GM23338 (cell line): ENCODE results near the gene ATP5F1A. TPM values are rescaled to one million over a fixed set of nuclear protein-coding genes. Genes with fewer than 3 reads are reported as not detected.

ENCODE experiments used
- ATAC-seq: fragments of 200-7000 bp; cut with Tn5 transposase; 3 replicates; pipeline ENCODE4 v1.9.1; 2020
- DNase-seq: peaks from one replicate; pipeline ENCODE4 v3.0.0-alpha.2; 2015; ENCODE audit warnings: low spot score
- H2AFZ ChIP-seq: fragments of 200-600 bp; sonication (generic); 2 replicates; pipeline ENCODE4 v1.8.0; 2016; ENCODE audit warnings: antibody characterized with exemption, mild to moderate bottlenecking, moderate library complexity
- H3F3A ChIP-seq: fragments of 200-600 bp; sonication (generic); replicated peaks from 2 replicates; pipeline ENCODE4 v1.8.0; 2017; ENCODE audit warnings: antibody characterized with exemption, mixed run types, low read depth
- H3K27ac ChIP-seq: fragments of 200-600 bp; sonication (generic); 2 replicates; pipeline ENCODE4 v1.6.1; 2016; ENCODE audit warnings: low read depth
- H3K27me3 ChIP-seq: fragments of 200-600 bp; sonication (generic); 2 replicates; pipeline ENCODE4 v1.8.0; 2016; ENCODE audit warnings: mild to moderate bottlenecking, mixed run types, moderate library complexity; ENCODE audit not compliant: insufficient read depth
- H3K36me3 ChIP-seq: fragments of 200-600 bp; sonication (generic); 2 replicates; pipeline ENCODE4 v1.8.0; 2016; ENCODE audit warnings: mild to moderate bottlenecking; ENCODE audit not compliant: insufficient read depth
- H3K4me1 ChIP-seq: fragments of 200-600 bp; sonication (generic); 2 replicates; pipeline ENCODE4 v1.8.0; 2016; ENCODE audit warnings: mild to moderate bottlenecking, moderate library complexity; ENCODE audit not compliant: insufficient read depth
- H3K4me2 ChIP-seq: fragments of 200-600 bp; sonication (generic); 2 replicates; pipeline ENCODE4 v1.7.1; 2017; ENCODE audit warnings: mixed run types
- H3K4me3 ChIP-seq: fragments of 200-600 bp; sonication (generic); 2 replicates; pipeline ENCODE4 v1.6.1; 2016; ENCODE audit warnings: mixed run types
- H3K79me2 ChIP-seq: fragments of 200-600 bp; sonication (generic); replicated peaks from 2 replicates; pipeline ENCODE4 v1.8.0; 2017; ENCODE audit warnings: mild to moderate bottlenecking; ENCODE audit not compliant: insufficient read depth
- H3K9me2 ChIP-seq: fragments of 200-600 bp; sonication (generic); 2 replicates; pipeline ENCODE4 v1.8.0; 2017; ENCODE audit not compliant: insufficient read depth
- H4K20me1 ChIP-seq: fragments of 200-600 bp; sonication (generic); replicated peaks from 2 replicates; pipeline ENCODE4 v1.8.0; 2017; ENCODE audit warnings: mild to moderate bottlenecking; ENCODE audit not compliant: insufficient read depth
- H3K27ac Mint-ChIP-seq: 2 replicates; pipeline ENCODE4 v1.8.0; 2020; ENCODE audit warnings: inconsistent platforms, mild to moderate bottlenecking, moderate library complexity, mixed read lengths
- H3K27me3 Mint-ChIP-seq: 3 replicates; pipeline ENCODE4 v1.8.0; 2022; ENCODE audit warnings: low read depth, mild to moderate bottlenecking, moderate library complexity, mixed read lengths, inconsistent platforms; ENCODE audit not compliant: insufficient read depth, poor library complexity
- H3K36me3 Mint-ChIP-seq: 3 replicates; pipeline ENCODE4 v1.8.0; 2021; ENCODE audit warnings: low read depth, mild to moderate bottlenecking, inconsistent platforms, moderate library complexity, mixed read lengths
- H3K4me1 Mint-ChIP-seq: 3 replicates; pipeline ENCODE4 v1.8.0; 2020; ENCODE audit warnings: mild to moderate bottlenecking, inconsistent platforms, mixed read lengths
- H3K4me3 Mint-ChIP-seq: 3 replicates; pipeline ENCODE4 v1.8.0; 2021; ENCODE audit warnings: moderate library complexity, mild to moderate bottlenecking, inconsistent platforms, mixed read lengths
- H3K9me3 Mint-ChIP-seq: 3 replicates; pipeline ENCODE4 v1.8.0; 2020; ENCODE audit warnings: moderate library complexity, mild to moderate bottlenecking, inconsistent platforms, mixed read lengths
- CREB1 ChIP-seq: fragments of 250-450 bp; sonication (Bioruptor Pico); IDR thresholded peaks from 2 replicates; pipeline ENCODE4 v1.5.0; 2020; ENCODE audit warnings: low read depth, mild to moderate bottlenecking, moderate library complexity
- ETS1 ChIP-seq: IDR thresholded peaks from 2 replicates; pipeline ENCODE4 v1.6.1; 2016; ENCODE audit warnings: antibody characterized with exemption
- EZH2 ChIP-seq: fragments of 200-600 bp; sonication (generic); IDR thresholded peaks from one replicate; pipeline ENCODE4 v1.8.0; 2017; ENCODE audit warnings: antibody characterized with exemption, mild to moderate bottlenecking, low read depth; ENCODE audit not compliant: unreplicated experiment
- EZH2phosphoT487 ChIP-seq: fragments of 200-600 bp; sonication (generic); IDR thresholded peaks from one replicate; pipeline ENCODE4 v1.8.1; 2018; ENCODE audit warnings: antibody characterized with exemption; ENCODE audit not compliant: unreplicated experiment
- JUNB ChIP-seq: IDR thresholded peaks from one replicate; pipeline ENCODE4 v1.6.1; 2016; ENCODE audit warnings: antibody characterized with exemption; ENCODE audit not compliant: unreplicated experiment
- NANOG ChIP-seq: IDR thresholded peaks from 2 replicates; pipeline ENCODE4 v1.6.1; 2016; ENCODE audit warnings: antibody characterized with exemption, borderline replicate concordance
- POLR2AphosphoS5 ChIP-seq: IDR thresholded peaks from 2 replicates; pipeline ENCODE4 v1.6.1; 2016; ENCODE audit warnings: antibody characterized with exemption, low read depth
- REST ChIP-seq: IDR thresholded peaks from one replicate; pipeline ENCODE4 v1.6.1; 2018; ENCODE audit warnings: antibody characterized with exemption; ENCODE audit not compliant: unreplicated experiment
- STAT1 ChIP-seq: IDR thresholded peaks from one replicate; pipeline ENCODE4 v1.6.1; 2016; ENCODE audit warnings: antibody characterized with exemption; ENCODE audit not compliant: unreplicated experiment
- ZNF114 ChIP-seq: fragments of 250-450 bp; sonication (Bioruptor Pico); IDR thresholded peaks from 2 replicates; pipeline ENCODE4 v1.5.0; 2020; ENCODE audit warnings: mild to moderate bottlenecking, moderate library complexity
- ZNF331 ChIP-seq: fragments of 250-450 bp; sonication (Bioruptor Pico); IDR thresholded peaks from 2 replicates; pipeline ENCODE4 v1.5.0; 2020; ENCODE audit warnings: low read depth, mild to moderate bottlenecking, moderate library complexity
- polyA plus RNA-seq: library from polyadenylated mRNA; unstranded; fragments of >200 nt; fragmentation: Nextera tagmentation; extraction: Ambion mirVana; gene quantifications from 2 replicates; pipeline ENCODE4 v1.2.1, GENCODE V29; 2016
- total RNA-seq: library from RNA; depleted of rRNA; stranded (reverse); fragments of >200 nt; shearing (Covaris generic); gene quantifications from 2 replicates; pipeline ENCODE4 v1.2.3, GENCODE V29; 2014
- TF ChIP-seq, protein P1 (sequence below), 2 experiments: fragments of 200-600 bp in 1 of 2; sonication (generic) in 1 of 2; conservative IDR thresholded peaks; 2 replicates each; pipeline versions ENCODE4 v1.5.1 to v1.6.1; 2016 to 2017; ENCODE audit warnings: antibody characterized with exemption in 2 of 2, low read depth in 2 of 2, mild to moderate bottlenecking in 2 of 2, moderate library complexity in 1 of 2

The ATP5F1A gene
- total and polyA plus RNA-seq, 2 experiments from 2014 or later: 353 to 822 TPM

DNA sequence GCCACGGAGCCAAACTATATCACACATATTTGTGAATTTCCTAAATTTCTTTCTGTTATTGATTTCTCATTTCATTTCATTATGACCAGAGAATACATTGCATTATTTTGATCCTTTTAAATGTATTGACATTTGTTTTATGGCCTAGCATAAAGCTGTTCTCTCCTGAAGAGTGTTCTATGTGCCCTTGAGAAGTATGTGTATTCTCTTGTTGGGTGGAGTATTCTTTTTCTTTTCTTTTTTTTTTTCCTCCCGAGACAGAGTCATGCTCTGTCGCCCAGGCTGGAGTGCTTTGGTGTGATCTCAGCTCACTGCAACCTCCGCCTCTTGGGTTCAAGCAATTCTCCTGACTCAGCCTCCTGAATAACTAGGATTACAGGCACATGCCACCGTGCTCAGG lies 11.3 kb upstream of the ATP5F1A start (continued):
- TF ChIP-seq, protein P1, sequence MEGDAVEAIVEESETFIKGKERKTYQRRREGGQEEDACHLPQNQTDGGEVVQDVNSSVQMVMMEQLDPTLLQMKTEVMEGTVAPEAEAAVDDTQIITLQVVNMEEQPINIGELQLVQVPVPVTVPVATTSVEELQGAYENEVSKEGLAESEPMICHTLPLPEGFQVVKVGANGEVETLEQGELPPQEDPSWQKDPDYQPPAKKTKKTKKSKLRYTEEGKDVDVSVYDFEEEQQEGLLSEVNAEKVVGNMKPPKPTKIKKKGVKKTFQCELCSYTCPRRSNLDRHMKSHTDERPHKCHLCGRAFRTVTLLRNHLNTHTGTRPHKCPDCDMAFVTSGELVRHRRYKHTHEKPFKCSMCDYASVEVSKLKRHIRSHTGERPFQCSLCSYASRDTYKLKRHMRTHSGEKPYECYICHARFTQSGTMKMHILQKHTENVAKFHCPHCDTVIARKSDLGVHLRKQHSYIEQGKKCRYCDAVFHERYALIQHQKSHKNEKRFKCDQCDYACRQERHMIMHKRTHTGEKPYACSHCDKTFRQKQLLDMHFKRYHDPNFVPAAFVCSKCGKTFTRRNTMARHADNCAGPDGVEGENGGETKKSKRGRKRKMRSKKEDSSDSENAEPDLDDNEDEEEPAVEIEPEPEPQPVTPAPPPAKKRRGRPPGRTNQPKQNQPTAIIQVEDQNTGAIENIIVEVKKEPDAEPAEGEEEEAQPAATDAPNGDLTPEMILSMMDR (conservative IDR thresholded peaks at IDR 0.05; ENCODE audit: low read depth in 2 of 2): no peak
- TF ChIP-seq EZH2phosphoT487: no peak

DNA sequence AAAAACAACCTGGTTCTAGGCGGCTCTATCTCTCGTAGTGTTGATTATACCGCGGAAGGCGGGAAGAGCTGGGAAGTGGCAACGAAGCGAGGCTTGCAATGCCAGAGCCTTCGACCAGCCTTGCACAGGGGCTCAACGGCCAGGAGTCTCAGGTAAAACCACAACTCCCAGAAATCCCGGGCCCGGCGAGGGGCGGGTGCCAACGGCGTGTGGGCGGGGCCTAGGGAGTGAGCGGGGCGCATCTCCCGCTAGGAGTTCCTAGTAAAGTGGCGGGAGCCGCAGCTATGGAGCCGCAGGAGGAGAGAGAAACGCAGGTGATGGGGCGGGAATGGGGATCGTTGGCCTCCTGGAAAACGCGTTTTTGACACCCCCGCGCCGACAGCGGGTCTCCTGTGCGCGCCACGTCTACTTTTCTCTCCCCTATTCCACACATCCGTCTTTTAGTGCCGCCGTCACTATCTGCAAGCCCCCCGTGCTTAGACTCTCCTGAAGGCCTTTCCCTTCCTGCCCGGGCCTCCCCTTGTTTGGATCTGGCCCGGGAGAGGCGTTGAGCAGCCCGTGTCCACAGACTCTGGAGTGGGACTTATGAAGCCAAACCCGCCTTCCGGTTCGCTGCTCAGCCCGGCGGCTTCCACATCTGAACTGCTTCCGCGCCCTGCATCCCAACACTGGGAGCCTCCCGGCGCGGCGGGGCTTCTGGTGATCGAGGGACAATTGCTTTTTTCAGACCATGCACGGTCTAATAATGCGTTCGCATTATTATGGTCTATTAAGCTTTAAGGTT lies 6.2 kb upstream of the ATP5F1A start, which contains the start of gene HAUS1:
Gene HAUS1 (plus strand): TSS at position 258 of the 784 bp plus-strand sequence. CDS start 27 bp downstream, at position 285.
- H3K9me2 ChIP-seq: no peaks in the 10 kb centered on the region

DNA sequence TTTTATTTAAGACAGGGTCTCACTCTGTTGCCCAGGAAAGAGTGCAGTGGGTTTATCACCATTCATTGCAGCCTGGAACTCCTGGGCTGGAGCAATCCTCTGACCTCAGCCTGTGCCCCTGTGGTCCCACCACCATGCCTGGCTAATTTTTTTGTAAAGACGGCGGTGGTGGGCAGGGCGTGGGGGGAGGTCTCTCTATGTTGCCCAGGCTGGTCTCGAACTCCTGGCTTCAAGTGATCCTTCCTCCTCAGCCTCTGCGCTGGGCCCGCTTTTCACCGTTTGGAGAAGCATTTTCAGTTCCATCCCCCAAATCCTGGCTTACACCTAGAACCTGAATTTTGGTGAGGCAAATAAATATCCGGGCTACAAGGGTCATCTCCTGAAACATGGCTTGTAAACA lies 1.4 kb upstream of the ATP5F1A start:
- no peaks in the 10 kb centered on the region for H3K9me2 ChIP-seq
- H3K27ac ChIP-seq: no peak overlapping the region
- H3K36me3 Mint-ChIP-seq: peaks cover 20% of the 10 kb centered on the region
- no peak overlapping the region for H3K4me3 Mint-ChIP-seq
- peaks cover 7% of the 10 kb centered on the region for H3K36me3 ChIP-seq
- H3K4me1 ChIP-seq: peaks cover 10% of the 10 kb centered on the region
- H4K20me1 ChIP-seq: peaks cover 27% of the 10 kb centered on the region; the same call in 1 of the 2 replicates
- H3K79me2 ChIP-seq: peaks cover 36% of the 10 kb centered on the region
- peaks cover 14% of the 10 kb centered on the region; the same call in 2 of the 3 replicates for H3K4me1 Mint-ChIP-seq
- DNase-seq: no peak
- no peak overlapping the region for H2AFZ ChIP-seq
- no peak overlapping the region for H3K4me3 ChIP-seq
- peaks cover 7% of the 10 kb centered on the region for H3K27me3 Mint-ChIP-seq
- no peak overlapping the region for H3K27ac Mint-ChIP-seq
- H3K27me3 ChIP-seq: no peaks in the 10 kb centered on the region
- ATAC-seq: no peak
- no peaks in the 10 kb centered on the region; the same call in 2 of the 3 replicates for H3K9me3 Mint-ChIP-seq
- no peak overlapping the region for H3K4me2 ChIP-seq
- 0 out of 2 replicates have a peak, but pooled peaks cover 4% of the 10 kb centered on the region for H3F3A ChIP-seq
- TF ChIP-seq ZNF114 (CRISPR knock-in tag) (no peak), JUNB (no peak), CREB1 (CRISPR knock-in tag) (no peak), EZH2phosphoT487 (no peak), NANOG (no peak), REST (no peak), POLR2AphosphoS5 (no peak), EZH2 (no peak)

More for the DNA sequence above, 6.2 kb upstream of the ATP5F1A start, which contains the start of gene HAUS1:
- Mint-ChIP-seq H3K9me3 (no peaks in the 10 kb centered on the region), H3K27me3 (peaks cover 6% of the 10 kb centered on the region), H3K4me3 (peak within 1 kb of the TSS; percentile 97), H3K36me3 (peaks cover 29% of the 10 kb centered on the region; the same call in 2 of the 3 replicates), H3K4me1 (no peaks in the 10 kb centered on the region), H3K27ac (peak within 1 kb of the TSS; percentile 95)
- TF ChIP-seq EZH2 (no peak), ETS1 (peak; percentile 79), ZNF331 (CRISPR knock-in tag) (no peak), JUNB (no peak), STAT1 (no peak), POLR2AphosphoS5 (peak; percentile 85)
- Histone ChIP-seq H3K27me3 (no peaks in the 10 kb centered on the region), H2AFZ (peak within 1 kb of the TSS; percentile 57; the same call in 1 of the 2 replicates), H3K79me2 (peaks cover 33% of the 10 kb centered on the region), H3K4me2 (peak within 1 kb of the TSS; percentile 90), H3K4me3 (peak within 1 kb of the TSS; percentile 66), H3K27ac (peak within 1 kb of the TSS; percentile 56), H3K4me1 (no peaks in the 10 kb centered on the region), H4K20me1 (peaks cover 6% of the 10 kb centered on the region; the same call in 1 of the 2 replicates), H3F3A (no peaks in the 10 kb centered on the region), H3K36me3 (peaks cover 22% of the 10 kb centered on the region)
- ATAC-seq (peak; percentile 98), DNase-seq (peak; percentile 98)
